Tibial nerve (tissue), 3 donors: ENCODE data around the gene SLC34A1.

ENCODE experiments used
- POLR2A ChIP-seq, 2 donors: fragments of 450-650 bp; IDR thresholded peaks; one replicate each; pipeline ENCODE4 v1.6.1; 2017; ENCODE audit warnings: antibody characterized with exemption in 2 of 2, mild to moderate bottlenecking in 2 of 2, moderate library complexity in 2 of 2
- TF ChIP-seq, protein P1 (sequence below), 5 experiments: fragments of 200-600 bp in 3 of 5; fragments of 450-650 bp in 2 of 5; sonication (generic) in 3 of 5; IDR thresholded peaks; one replicate each; pipeline ENCODE4 v1.5.1; 2016 to 2019; ENCODE audit warnings: antibody characterized with exemption in 5 of 5, mild to moderate bottlenecking in 3 of 5, moderate library complexity in 2 of 5

DNA sequence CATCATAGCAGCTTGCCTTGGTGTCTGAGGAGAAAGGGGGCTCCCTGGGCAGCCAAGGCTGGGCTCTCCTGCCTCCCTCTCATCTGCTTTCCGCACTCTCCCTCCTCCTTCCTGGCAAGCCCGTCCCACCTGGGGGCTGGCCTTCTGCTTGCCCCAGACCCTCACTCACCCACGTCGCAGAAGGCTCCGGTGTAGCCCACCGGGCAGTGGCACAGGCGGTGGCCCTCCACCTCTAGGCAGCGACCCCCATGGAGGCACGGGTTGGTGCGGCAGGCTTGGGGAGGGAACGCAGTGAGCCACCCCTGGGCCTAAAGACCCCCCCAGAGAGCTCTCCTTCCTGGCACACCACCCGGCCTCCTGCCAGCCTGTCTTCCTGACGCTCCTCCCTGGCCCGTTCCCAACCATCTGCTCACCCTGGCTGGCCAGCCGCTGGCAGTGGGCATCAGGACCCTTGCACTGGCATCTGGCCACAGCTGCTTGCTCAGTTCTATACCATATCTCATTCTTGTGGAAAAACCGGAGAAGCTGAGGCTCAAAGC lies 20.5 kb downstream of the SLC34A1 start:
- TF ChIP-seq, protein P1, sequence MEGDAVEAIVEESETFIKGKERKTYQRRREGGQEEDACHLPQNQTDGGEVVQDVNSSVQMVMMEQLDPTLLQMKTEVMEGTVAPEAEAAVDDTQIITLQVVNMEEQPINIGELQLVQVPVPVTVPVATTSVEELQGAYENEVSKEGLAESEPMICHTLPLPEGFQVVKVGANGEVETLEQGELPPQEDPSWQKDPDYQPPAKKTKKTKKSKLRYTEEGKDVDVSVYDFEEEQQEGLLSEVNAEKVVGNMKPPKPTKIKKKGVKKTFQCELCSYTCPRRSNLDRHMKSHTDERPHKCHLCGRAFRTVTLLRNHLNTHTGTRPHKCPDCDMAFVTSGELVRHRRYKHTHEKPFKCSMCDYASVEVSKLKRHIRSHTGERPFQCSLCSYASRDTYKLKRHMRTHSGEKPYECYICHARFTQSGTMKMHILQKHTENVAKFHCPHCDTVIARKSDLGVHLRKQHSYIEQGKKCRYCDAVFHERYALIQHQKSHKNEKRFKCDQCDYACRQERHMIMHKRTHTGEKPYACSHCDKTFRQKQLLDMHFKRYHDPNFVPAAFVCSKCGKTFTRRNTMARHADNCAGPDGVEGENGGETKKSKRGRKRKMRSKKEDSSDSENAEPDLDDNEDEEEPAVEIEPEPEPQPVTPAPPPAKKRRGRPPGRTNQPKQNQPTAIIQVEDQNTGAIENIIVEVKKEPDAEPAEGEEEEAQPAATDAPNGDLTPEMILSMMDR (IDR thresholded peaks at IDR 0.05), result no peak
- no peak for TF ChIP-seq POLR2A (IDR thresholded peaks at IDR 0.05)
